HEK293 (cell line): Measurements from ENCODE around the gene HIRA.

Experiments
- MYNN ChIP-seq: fragments of 450-650 bp; formaldehyde crosslinking; IDR thresholded peaks from 2 replicates; pipeline ENCODE4 v1.5.1; 2016; ENCODE audit warnings: missing biosample characterization, missing genetic modification characterization, borderline replicate concordance
- ZNF202 ChIP-seq: fragments of 450-650 bp; formaldehyde crosslinking; IDR thresholded peaks from 2 replicates; pipeline ENCODE4 v1.5.1; 2016; ENCODE audit warnings: missing biosample characterization, missing genetic modification characterization, borderline replicate concordance
- ZNF394 ChIP-seq: fragments of 450-650 bp; formaldehyde crosslinking; IDR thresholded peaks from 2 replicates; pipeline ENCODE4 v1.5.1; 2016; ENCODE audit warnings: missing biosample characterization, missing genetic modification characterization, mild to moderate bottlenecking, moderate library complexity, borderline replicate concordance
- TF ChIP-seq, protein P1 (sequence below): fragments of 450-650 bp; formaldehyde crosslinking; IDR thresholded peaks from 2 replicates; pipeline ENCODE4 v1.5.1; 2016; ENCODE audit warnings: missing biosample characterization, missing genetic modification characterization
- TF ChIP-seq, protein P2 (sequence below): sonication (generic); formaldehyde crosslinking; IDR thresholded peaks from 2 replicates; pipeline ENCODE4 v1.8.1; 2022; ENCODE audit warnings: mild to moderate bottlenecking, moderate library complexity, missing genetic modification reagents
- TF ChIP-seq, protein P3 (sequence below): fragments of 450-650 bp; formaldehyde crosslinking; IDR thresholded peaks from 2 replicates; pipeline ENCODE4 v1.5.1; 2016; ENCODE audit warnings: missing biosample characterization, missing genetic modification characterization

HIRA gene

DNA sequence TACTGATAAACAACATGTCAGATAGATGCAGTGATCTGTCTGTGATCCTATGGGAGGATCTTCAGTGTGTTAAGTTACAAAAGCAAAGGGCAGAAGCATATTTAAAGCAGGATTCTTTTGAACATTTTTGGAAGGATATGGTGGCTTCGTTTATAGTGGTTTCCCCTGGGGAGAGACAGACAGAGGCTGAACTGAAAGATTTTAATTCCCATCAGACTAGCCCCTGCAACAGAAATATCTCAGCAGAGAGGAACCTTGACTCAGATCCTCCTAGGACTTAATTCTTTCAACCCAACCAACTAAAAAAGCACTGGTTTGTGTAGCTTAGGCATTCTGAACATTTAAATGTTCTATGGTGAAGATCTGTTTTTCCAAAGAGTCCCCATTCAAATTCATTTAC is 145.7 kb downstream of the HIRA start (continued):
- TF ChIP-seq, protein P1, sequence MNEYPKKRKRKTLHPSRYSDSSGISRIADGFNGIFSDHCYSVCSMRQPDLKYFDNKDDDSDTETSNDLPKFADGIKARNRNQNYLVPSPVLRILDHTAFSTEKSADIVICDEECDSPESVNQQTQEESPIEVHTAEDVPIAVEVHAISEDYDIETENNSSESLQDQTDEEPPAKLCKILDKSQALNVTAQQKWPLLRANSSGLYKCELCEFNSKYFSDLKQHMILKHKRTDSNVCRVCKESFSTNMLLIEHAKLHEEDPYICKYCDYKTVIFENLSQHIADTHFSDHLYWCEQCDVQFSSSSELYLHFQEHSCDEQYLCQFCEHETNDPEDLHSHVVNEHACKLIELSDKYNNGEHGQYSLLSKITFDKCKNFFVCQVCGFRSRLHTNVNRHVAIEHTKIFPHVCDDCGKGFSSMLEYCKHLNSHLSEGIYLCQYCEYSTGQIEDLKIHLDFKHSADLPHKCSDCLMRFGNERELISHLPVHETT: no peak
- TF ChIP-seq, protein P2, sequence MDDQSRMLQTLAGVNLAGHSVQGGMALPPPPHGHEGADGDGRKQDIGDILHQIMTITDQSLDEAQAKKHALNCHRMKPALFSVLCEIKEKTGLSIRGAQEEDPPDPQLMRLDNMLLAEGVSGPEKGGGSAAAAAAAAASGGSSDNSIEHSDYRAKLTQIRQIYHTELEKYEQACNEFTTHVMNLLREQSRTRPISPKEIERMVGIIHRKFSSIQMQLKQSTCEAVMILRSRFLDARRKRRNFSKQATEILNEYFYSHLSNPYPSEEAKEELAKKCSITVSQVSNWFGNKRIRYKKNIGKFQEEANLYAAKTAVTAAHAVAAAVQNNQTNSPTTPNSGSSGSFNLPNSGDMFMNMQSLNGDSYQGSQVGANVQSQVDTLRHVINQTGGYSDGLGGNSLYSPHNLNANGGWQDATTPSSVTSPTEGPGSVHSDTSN: no peak
- TF ChIP-seq MYNN: no peak
- TF ChIP-seq, protein P3, sequence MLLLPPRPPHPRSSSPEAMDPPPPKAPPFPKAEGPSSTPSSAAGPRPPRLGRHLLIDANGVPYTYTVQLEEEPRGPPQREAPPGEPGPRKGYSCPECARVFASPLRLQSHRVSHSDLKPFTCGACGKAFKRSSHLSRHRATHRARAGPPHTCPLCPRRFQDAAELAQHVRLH (tag by site-specific recombination): no peak
- no peak for TF ChIP-seq ZNF202 (tag by site-specific recombination)
- TF ChIP-seq ZNF394 (tag by site-specific recombination): no peak
